ENCODE measurements around the gene MS4A8. TPM values are rescaled to one million over a fixed set of nuclear protein-coding genes. Genes with fewer than 3 reads are reported as not detected.

Gene MS4A8
- polyA plus RNA-seq, 1 experiment = not detected

GRCh38 chr11:60765355-60765754 is 65.9 kb downstream of the MS4A8 start:
- Histone ChIP-seq H3K4me3 (ENCODE audit: low read depth, low read length) (no peak overlapping the region), H3K9me3 (ENCODE audit: control insufficient read depth, insufficient read depth, low read length) (no peaks in the 10 kb centered on the region; the same call in 1 of the 2 replicates), H3K27me3 (ENCODE audit: control insufficient read depth, insufficient read depth, low read length) (peaks cover 6% of the 10 kb centered on the region), H3K27ac (ENCODE audit: low read depth, low read length) (no peak overlapping the region)
- POLR2A ChIA-PET = interaction anchor here (1.1 kb wide), 1 partner anchor 10 kb away, joined by 6 read pairs; no protein-coding TSS in a partner anchor
- no peak for TF ChIP-seq CTCF (IDR thresholded peaks at IDR 0.05; ENCODE audit: low read depth, low read length)
- CTCF ChIA-PET = interaction anchor here (1.3 to 1.8 kb wide), 2 partner anchors 9 to 122 kb away, joined by 4 read pairs; partner anchors contain the start of gene MS4A15
- DNase-seq (ENCODE audit: low read depth, low spot score) = no peak

Other genes with a start within 250 kb of the MS4A8 start
- gene MS4A1, start 243.8 kb upstream of the MS4A8 start, polyA plus RNA-seq (2011; rRNA removed) = not detected in 2 replicates
- gene MS4A12, start 206.8 kb upstream of the MS4A8 start, polyA plus RNA-seq (2011; rRNA removed) = not detected in 2 replicates
- gene MS4A13, start 184.2 kb upstream of the MS4A8 start, polyA plus RNA-seq (2011; rRNA removed) = not detected in 2 replicates
- gene MS4A18, start 25.1 kb downstream of the MS4A8 start, polyA plus RNA-seq (2011; rRNA removed) = not detected in 2 replicates
- not detected in 2 replicates for gene MS4A15, start 57.3 kb downstream of the MS4A8 start, polyA plus RNA-seq (2011; rRNA removed)
- not detected in 2 replicates for gene MS4A10, start 85.7 kb downstream of the MS4A8 start, polyA plus RNA-seq (2011; rRNA removed)
- gene CCDC86, start 142.5 kb downstream of the MS4A8 start, polyA plus RNA-seq (2011; rRNA removed) = 15.2 and 17.9 TPM in 2 replicates
- 0.84 and 0.92 TPM in 2 replicates for gene PTGDR2, start 156.3 kb downstream of the MS4A8 start, polyA plus RNA-seq (2011; rRNA removed)
- gene ZP1, start 167.9 kb downstream of the MS4A8 start, polyA plus RNA-seq (2011; rRNA removed) = 0.48 and 0.65 TPM in 2 replicates
- gene PRPF19, start 207.0 kb downstream of the MS4A8 start, polyA plus RNA-seq (2011; rRNA removed) = 25.1 and 33.6 TPM in 2 replicates
- 36.2 and 44.5 TPM in 2 replicates for gene TMEM109, start 214.5 kb downstream of the MS4A8 start, polyA plus RNA-seq (2011; rRNA removed)
- gene TMEM132A, start 224.8 kb downstream of the MS4A8 start, polyA plus RNA-seq (2011; rRNA removed) = 25.9 and 36.0 TPM in 2 replicates

Data from AG04450 (cell line).